GM19035 (cell line): ENCODE data around the gene EXD2.
"Not testable (repeated sequence)": the region's sequence is repeated elsewhere in the genome, so short reads cannot be mapped to it uniquely, and the experiment has no call there.

Experiments
- ATAC-seq: cut with Tn5 transposase; IDR thresholded peaks from one replicate; pipeline ENCODE4 v1.9.1; 2021; ENCODE audit not compliant: unreplicated experiment

EXD2 gene

DNA sequence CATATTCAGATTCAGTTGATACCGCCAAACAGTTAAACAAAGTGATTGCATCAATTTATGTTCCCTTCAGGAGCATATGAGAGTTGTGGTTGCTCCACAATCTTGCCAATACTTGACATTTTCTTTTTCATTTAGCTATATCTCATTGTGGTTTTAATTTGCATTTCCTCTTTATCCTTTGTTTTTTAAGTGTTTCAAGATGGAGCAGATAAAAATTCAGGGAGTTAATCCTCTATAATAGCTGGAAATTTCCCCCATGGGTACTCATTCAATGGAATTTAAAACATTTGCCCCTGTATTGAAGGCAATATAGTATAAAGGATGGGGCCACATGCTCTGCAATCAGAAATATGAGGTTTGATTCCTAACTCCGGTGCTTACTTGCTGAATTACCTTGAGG, 1.1 kb upstream of the EXD2 start:
- no peak for ATAC-seq

DNA sequence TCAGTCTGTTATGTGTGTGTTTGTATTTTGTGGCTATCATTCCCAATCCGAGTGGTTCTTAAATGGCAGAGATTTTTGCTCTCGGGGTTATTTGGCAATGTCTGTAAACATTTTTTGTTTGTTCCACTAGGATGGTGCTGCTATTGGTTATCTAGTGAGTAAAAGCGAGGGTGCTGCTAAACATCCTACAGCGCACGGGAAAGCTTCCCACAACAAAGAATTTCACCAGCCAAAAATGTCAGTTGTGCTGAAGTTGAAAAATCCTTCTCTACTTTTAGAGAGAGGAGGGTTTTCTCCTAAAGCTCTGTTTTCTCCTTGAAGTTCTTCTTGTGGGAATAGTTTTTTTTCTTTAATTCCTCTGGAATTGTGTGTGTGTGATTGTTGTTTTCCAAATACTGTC, 2.4 kb downstream of the EXD2 start:
- ATAC-seq: no peak

DNA sequence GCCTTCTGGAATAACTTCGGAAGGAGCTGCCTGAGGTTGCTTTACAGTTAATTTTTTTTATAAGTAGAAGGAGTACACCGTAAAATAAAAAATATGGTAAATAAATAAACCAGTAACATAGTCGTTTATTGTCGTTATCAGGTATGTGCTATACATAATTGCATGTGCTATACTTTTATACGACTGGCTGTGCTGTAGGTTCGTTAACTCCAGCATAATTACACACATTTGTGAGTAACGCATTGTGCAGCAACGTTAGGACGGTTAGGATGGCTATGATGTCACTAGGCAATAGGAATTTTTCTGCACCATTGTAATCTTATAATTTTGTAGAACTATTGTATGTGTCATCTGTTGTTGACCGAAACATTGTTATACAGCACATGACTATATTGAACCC, 8.5 kb downstream of the EXD2 start:
- no peak for ATAC-seq

DNA sequence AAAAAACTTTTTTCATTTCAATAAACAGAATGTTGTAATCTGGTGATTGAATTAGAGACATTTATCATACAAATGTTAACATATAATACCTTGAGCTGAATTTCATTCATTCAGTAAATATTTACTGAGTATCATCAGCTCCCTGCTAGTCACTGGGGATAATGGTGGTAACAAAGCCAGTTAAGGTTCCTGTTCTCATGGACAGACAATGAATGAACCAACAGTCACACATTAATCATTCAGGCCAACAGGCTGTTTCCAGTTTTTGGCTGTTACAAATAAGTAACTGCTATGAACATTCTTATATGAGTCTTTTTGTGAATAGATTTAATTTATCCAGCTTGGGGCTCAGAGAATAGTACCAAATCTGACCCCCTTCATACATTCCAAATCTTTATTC, 13.5 kb downstream of the EXD2 start:
- no peak for ATAC-seq

DNA sequence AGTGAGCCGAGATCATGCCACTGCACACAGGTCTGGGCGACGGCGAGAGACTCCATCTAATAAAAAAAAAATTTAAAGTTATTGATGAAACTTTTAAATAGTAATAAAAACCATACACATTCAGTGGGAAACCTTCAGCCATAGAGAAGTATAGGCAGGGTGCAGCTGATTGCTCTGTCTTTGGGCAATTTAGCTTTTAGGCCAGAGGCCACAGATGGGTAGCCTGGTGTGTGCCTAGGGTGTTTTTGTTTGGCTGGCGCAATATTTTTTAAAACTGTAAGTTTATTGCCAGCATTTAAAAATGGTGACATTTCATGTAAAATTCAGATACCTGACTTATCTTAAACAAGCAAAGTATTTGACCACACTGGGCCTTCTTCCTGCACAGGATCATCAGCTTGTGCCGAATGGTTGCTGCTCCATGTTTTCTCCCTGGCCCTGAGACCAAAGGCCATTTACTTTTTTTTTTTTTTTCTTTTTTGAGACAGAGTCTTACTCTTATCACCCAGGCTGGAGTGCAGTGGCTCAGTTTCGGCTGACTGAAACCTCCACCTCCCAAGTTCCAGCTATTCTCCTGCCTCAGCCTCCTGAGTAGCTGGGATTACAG, 16.2 kb downstream of the EXD2 start:
- ATAC-seq: no peak

DNA sequence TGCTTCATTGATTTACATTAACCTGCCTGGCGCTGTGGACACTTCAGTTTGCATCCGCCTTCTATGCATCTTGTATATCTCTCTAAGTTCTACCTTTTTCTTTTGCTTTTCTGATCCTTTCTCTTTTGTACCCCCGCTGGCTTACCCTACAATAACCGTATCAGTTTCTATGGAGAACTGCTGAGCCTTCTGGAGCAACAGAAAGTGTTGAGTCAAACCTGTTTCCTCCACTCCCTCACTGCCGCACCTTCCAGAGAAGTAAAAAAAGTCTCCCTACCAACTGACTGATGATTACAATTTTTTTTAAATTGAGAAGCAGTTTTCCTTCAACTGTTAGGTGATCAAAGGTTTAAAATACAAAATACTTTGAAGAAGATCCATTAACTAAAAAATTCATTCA, 17.4 kb downstream of the EXD2 start:
- ATAC-seq: no peak

DNA sequence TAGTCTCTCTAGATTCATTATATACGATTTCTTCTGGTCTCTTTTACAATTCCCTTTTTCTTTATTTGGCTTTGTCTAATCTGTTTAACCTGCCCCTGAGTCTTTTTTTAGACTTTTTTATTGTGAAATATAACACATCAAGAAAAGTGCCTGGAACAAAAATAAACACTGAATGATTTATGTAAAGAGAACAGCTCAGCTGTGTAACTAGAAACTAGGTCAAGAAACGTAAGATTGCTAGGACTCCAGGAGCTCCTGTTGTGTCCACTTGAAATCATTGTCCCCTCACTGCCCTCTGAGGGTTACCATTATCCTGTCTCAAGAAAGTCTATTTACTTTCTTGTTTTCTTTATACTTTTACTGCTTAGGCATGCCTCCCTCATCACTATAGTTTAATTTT, 23.1 kb downstream of the EXD2 start:
- no peak for ATAC-seq

DNA sequence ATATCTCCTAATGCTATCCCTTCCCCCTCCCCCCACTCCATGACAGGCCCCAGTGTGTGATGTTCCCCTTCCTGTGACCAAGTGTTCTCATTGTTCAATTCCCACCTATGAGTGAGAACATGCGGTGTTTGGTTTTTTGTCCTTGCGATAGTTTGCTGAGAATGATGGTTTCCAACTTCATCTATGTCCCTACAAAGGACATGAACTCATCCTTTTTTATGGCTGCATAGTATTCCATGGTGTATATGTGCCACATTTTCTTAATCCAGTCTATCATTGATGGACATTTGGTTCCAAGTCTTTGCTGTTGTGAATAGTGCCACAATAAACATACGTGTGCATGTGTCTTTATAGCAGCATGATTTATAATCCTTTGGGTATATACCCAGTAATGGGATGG, 26.4 kb downstream of the EXD2 start:
- not testable (repeated sequence) for ATAC-seq

DNA sequence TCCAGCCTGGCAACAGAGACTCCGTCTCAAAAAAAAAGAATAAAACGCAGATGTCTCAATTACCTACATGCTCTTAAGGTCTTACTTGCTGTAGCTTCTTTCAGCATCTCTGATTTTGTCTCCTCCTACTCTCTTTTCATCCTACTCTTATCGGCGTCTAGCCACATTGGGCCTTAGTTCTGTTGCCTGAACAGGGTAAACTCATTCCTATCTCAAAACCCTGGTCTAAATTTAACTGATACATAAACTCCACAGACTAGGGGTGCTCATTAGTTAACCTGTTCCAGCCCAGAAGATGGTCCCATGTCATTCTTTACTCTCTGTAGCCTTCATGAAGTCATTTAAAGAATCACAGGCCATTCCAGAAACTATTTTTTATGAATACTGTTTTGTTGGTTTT, 33.6 kb downstream of the EXD2 start:
- ATAC-seq: no peak

DNA sequence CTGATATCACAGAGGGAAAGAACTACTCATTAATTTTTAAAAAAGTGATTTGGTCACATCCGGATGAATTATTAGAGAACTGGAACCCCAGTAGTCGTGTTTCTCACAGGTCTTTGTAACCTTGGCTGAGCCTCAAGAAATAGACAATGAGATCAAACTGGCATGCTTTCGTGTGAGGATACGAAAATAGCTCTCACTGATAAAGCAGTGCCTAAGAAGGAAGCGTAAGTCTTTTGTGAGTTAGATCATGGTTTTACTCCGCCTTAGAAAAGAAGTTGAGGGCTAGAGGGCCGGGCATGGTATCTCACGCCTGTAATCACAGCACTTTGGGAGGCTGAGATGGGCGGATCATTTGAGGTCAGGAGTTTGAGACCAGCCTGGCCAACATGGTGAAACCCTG, 34.9 kb downstream of the EXD2 start:
- ATAC-seq: no peak

DNA sequence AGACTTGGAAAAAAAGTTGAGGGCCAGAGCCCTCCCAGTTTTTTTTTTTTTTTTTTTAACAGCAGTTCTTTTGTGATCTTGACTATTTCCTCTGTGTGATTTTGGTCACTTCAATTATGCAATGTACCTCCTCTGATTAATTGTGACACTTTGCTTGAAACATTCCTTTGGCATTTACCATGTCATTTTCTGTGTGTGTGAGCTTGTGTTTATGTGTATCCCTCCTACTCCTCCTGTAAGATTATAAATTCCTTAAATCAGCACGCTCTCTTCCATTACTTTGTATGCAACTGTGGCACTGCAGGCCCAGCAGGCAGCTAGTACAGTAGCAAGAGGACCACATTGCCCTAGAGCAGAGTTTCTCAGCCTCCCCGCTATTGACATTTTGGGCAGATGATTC, 35.4 kb downstream of the EXD2 start:
- no peak for ATAC-seq

DNA sequence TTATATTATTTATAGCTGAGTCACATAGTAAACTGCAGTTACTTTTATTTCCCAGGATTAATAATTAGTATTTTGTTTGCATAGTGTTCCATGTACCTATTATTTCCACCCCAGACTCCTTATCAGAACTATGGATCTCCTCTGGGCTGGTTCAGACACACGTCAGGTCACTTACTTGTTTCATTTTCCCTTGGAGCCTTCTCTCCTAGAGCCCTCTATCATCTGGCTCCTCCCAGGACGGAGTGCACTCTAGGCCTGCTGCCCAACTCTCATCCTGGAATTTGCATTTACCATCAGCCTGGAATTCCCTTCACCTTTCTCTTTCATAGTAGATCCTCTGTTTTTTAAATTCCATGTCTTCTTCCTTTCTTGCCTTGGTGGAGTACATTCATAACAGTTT, 40.2 kb downstream of the EXD2 start:
- ATAC-seq: no peak

DNA sequence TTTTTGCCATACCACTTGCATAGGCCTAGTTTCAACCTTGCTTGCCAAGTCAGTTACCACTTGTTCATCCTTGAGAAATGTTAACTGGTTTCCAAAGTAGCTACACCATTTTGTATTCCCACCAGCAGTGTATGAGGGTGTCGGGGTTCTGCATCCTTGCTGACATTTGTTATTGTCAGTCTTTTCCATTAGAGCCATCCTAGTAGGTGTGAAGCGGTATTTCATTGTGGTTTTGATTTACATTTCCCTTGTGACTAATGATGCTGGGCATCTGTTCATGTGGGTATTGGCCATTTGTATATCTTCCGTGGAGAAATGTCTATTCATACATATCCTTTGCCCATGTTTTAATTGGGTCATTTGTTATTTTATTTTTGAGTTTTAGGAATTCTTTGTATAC, 41.1 kb downstream of the EXD2 start:
- ATAC-seq: no peak

DNA sequence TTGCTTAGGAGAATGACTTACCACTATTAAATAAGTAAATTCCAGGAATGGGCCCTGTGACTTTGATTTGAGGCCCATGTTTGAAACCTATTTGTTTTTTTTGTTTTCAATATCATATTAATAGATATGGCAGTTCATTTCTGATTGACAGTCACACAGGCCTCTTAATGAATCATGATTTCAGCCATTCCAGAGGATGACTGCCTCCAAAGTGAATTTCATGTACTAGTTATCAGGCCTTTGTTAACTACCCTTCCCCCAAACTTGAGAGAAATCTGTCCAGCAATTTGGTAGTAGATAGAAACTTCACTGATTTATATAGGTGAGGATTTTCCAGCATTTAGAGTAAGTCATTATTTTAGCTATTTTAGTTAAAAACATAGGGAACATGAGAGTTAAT, 42.8 kb downstream of the EXD2 start:
- no peak for ATAC-seq

DNA sequence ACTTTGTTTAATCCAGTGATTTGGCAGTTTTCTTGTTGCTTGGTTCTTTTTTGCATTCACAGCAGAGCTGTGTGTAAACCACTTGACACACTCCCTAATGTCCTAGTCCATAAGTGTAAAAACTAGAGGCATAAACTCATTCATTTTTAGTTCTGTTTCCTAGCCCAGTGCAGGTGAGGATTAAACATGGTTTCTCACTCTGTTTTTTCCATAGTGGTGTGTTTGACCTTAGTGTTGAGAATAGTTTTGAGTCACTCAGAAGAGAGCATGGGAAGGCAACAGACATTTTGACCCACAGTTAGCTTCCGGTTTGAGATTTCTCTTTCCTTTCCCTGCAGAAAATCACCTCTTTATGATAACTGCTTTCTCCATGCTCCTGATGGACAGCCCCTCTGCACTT, 44.4 kb downstream of the EXD2 start:
- no peak for ATAC-seq

DNA sequence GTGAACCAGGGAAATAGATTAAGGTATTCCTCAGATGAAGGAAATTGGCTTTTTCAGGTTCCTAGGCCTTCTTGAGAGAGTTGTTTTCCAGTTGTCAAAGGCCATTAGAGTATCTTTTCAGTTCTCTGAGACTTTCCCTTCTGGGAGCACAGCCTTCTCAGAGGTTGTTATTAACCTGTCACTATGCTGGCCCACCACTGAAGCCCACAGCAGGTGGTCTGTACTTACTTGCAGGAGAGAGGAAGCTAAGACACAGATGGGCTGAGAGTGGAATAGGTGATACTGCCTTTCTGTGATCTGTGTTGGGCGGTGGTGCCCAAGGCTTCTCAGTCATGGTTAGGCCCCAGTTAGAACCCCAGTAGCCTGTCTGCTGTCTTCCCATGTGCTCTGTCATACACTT, 45.8 kb downstream of the EXD2 start:
- ATAC-seq: no peak

DNA sequence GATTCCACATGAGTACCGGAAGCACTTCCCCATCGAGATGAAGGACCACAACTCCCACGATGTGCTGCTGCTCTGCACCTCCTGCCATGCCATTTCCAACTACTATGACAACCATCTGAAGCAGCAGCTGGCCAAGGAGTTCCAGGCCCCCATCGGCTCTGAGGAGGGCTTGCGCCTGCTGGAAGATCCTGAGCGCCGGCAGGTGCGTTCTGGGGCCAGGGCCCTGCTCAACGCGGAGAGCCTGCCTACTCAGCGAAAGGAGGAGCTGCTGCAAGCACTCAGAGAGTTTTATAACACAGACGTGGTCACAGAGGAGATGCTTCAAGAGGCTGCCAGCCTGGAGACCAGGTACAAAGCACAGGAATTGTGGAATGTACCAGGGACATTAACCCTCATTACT, 46.3 kb downstream of the EXD2 start:
- ATAC-seq: no peak

DNA sequence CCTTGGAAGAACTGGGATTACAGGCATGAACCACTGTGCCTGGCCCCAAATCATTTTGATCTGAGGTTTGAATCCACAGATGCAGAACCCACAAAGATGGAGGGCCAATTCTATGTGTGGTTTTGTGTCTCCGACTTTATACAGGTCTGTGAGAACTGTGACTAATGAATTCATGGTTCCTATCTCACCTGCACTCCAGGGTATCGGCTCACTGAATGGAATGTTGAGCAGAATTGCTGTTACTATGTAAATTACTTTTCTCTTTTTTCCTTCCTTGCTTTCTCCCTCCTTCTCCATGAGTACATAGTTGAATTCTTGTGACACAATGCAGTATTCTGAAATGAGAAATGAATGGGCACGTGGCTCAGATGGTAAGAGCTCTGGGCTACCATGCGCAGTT, 47.6 kb downstream of the EXD2 start:
- no peak for ATAC-seq

DNA sequence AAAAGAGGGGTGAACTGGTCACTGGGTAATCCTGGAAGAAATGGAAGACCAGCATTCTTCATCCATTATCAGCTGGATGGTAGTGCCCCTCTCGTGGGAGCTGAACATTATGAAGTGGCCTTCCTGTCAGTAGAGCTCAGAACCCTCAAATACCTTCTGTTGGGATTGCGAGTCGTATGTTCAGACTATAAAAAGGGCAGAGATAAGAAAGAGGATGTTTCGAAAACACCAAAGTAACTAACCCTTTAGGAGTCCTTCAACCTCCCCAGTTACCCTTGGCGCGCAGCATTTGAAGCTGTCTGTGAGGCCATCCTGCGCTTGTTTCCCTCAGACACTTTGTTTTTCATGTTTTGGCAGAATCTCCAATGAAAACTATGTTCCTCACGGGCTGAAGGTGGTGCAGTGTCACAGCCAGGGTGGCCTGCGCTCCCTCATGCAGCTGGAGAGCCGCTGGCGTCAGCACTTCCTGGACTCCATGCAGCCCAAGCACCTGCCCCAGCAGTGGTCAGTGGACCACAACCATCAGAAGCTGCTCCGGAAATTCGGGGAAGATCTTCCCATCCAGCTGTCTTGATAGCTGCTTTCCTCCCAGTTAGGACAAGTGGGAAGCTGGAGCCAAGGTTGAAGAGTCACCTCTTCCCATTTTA, 49.4 kb downstream of the EXD2 start:
- no peak for ATAC-seq

DNA sequence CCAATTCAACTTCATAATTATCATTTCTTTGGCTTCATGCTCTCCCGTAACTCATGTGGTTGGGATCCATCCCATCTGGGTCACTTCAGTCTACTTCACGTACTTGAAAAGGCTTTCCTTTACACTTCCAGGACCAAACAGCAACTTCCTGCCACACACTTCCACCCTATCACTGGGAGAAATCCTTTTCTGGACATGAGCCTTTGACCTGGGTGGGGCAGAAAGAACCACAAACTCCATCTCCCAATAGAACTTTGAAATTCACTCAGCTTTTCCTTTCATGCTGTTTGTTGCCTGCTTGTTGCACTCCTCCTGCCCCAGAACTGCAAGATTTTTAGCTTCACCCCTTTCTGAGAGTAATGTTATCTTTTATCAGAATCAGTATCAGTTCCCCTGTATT, 50.3 kb downstream of the EXD2 start:
- no peak for ATAC-seq

DNA sequence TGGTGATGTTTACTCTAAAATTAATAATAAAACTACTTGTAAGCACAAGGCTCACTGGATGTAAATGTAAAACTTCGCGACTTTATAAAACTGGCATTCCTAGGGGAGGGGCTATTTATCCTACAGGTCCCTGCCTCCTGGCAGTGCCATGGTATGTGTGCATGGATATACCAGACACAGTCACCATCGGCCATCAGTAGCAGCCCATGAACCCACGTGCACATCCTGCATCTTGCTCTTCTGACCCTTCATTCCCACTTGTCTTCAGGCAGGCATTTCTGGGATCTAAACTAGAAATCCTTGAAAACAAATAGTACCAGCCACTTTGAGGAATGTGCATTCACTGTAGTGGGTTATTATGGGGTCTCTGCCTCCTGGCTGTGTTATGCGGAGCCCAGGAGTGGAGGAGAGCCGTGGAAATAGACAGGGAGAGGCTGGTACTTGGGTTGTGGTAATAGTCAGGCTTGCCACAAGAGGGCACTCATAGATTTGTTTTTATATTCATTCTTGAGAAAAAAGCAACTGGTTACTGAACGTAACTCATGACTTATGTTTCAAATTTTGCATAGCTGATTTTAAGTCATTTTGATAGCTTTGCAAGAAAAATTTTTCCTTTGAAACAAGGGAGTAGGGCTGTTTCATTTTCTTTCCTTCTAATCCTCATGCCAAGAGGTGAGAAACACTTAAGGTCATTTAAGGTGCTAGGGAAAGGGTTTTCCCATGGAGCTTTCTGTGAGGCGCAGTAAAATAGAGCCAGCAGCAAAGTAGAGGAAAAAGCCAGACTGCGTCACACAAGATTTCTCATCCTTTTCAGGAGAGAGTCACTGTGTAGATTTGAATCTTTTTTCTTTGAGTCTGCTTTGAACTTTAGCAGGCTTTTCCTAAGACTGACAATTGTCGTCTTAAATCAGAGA, 51.3 kb downstream of the EXD2 start:
- no peak for ATAC-seq

DNA sequence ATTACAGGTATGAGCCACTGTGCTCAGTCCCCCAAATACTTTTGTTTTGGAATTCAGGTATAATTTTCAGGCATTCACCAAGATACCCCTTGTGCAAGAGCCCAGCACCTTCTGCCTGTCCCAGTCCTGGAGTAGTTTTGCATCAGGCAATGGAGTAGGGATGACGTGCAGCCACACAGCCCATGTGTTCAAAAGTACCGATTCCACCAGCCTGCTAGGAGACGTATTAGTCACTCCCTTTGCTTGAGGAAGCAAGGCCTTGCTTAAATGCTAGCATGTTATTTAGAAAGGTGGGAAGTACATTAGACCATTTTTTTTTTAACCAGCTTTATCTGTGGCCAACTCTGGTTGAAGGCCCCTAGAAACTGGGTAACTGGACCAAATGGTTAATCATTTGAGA, 53.6 kb downstream of the EXD2 start:
- ATAC-seq: no peak
